ENCODE results near the gene DDX28. TPM values are rescaled to one million over a fixed set of nuclear protein-coding genes. Genes with fewer than 3 reads are reported as not detected.
A peak's percentile ranks its signal among the peaks of the same experiment; 100 is the strongest.

The DDX28 gene
- total and polyA plus RNA-seq, 10 of the 15 experiments (the other 5 are each of a cell fraction or from before 2014, with no cell fraction given), result 3.6 to 40.4 (median 20.0) TPM

DNA sequence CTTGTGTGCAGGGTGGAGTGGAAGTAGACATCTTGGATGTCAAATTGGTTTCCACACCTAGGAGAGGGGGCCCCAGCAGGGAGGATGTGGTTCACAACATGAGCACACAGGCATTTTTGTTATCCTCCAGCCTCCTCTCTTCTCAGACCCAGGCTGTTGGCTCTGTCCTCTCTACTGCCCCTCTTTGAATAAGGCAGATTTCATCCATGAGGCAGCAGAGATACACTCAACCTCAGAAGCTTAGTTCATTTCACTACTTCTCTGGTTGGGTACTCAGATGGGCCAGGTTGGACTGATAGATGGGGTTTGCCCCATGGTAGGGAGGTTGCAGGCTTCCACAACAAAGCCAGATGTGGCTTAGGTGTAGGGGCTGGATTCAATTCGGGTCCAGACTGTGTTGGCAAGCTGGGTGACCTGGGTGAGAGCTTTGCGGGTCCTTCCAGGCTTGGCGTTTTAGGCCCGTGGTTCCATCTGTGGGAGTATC lies 39.9 kb upstream of the DDX28 start (continued):
- no peak for TF ChIP-seq BCL11A (IDR thresholded peaks at IDR 0.05; ENCODE audit: low read depth, low read length)
- TF ChIP-seq FOXK2 (IDR thresholded peaks at IDR 0.05), result no peak
- TF ChIP-seq, protein P1, sequence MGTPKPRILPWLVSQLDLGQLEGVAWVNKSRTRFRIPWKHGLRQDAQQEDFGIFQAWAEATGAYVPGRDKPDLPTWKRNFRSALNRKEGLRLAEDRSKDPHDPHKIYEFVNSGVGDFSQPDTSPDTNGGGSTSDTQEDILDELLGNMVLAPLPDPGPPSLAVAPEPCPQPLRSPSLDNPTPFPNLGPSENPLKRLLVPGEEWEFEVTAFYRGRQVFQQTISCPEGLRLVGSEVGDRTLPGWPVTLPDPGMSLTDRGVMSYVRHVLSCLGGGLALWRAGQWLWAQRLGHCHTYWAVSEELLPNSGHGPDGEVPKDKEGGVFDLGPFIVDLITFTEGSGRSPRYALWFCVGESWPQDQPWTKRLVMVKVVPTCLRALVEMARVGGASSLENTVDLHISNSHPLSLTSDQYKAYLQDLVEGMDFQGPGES (IDR thresholded peaks at IDR 0.05), result no peak
- TF ChIP-seq CHD1 (IDR thresholded peaks at IDR 0.05; ENCODE audit: low read depth, low read length), result no peak
- TF ChIP-seq, protein P2, sequence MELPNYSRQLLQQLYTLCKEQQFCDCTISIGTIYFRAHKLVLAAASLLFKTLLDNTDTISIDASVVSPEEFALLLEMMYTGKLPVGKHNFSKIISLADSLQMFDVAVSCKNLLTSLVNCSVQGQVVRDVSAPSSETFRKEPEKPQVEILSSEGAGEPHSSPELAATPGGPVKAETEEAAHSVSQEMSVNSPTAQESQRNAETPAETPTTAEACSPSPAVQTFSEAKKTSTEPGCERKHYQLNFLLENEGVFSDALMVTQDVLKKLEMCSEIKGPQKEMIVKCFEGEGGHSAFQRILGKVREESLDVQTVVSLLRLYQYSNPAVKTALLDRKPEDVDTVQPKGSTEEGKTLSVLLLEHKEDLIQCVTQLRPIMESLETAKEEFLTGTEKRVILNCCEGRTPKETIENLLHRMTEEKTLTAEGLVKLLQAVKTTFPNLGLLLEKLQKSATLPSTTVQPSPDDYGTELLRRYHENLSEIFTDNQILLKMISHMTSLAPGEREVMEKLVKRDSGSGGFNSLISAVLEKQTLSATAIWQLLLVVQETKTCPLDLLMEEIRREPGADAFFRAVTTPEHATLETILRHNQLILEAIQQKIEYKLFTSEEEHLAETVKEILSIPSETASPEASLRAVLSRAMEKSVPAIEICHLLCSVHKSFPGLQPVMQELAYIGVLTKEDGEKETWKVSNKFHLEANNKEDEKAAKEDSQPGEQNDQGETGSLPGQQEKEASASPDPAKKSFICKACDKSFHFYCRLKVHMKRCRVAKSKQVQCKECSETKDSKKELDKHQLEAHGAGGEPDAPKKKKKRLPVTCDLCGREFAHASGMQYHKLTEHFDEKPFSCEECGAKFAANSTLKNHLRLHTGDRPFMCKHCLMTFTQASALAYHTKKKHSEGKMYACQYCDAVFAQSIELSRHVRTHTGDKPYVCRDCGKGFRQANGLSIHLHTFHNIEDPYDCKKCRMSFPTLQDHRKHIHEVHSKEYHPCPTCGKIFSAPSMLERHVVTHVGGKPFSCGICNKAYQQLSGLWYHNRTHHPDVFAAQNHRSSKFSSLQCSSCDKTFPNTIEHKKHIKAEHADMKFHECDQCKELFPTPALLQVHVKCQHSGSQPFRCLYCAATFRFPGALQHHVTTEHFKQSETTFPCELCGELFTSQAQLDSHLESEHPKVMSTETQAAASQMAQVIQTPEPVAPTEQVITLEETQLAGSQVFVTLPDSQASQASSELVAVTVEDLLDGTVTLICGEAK (IDR thresholded peaks at IDR 0.05; ENCODE audit: borderline replicate concordance), result no peak

DNA sequence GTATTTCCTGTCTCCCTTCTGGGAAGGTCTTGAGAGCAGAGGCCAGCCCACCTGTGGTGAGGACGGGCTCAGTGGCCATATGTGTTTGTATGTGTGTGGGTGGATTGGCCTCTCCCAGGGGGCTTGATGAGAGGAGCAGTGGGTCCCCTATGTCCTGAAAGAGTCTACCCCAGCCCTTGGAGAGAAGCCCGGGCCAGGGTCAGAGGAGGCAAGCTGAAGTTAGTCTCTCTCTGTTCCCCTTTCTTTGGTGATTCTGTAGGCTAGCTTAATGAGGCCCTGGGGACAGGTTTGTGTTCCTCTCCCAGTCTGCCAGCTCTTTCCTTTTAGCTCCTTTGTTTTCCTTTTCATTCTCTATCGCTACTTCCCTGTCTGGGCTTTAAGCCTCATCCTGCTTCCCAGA lies 38.4 kb upstream of the DDX28 start:
- H3K27ac ChIP-seq (ENCODE audit: control insufficient read depth, insufficient read depth), result no peak overlapping the region
- H2AFZ ChIP-seq (ENCODE audit: control insufficient read depth, low read depth, low read length), result no peak overlapping the region
- POLR2A ChIA-PET, result interaction anchor here (0.9 to 1.3 kb wide), 4 partner anchors 9 to 19 kb away, joined by 3 read pairs; no protein-coding TSS in a partner anchor
- no peak overlapping the region for H3K4me3 ChIP-seq
- 25% methylated on average over 2 of the region's 3 CpGs for WGBS (ENCODE audit: insufficient coverage, insufficient replicate concordance, low lambda C conversion rate, missing lambda C conversion rate)
- intact Hi-C loops (cut with micrococcal nuclease; ENCODE audit: unreplicated experiment), result no loop called here
- H3K36me3 ChIP-seq (ENCODE audit: control insufficient read depth in 2 of 2, insufficient read depth in 2 of 2, low read length in 1 of 2), result peaks cover 7 to 13% of the 10 kb centered on the region in 2 experiments; a peak in 3 of 4 replicates
- ATAC-seq (peak; percentile 68), DNase-seq (ENCODE audit: low read depth, low spot score) (no peak), FAIRE-seq (no peak)
- H3K27me3 ChIP-seq (replicated peaks in 1 of 2; ENCODE audit: control insufficient read depth in 2 of 2, insufficient read depth in 2 of 2, low read length in 1 of 2), result no peaks in the 10 kb centered on the region
- no peaks in the 10 kb centered on the region for H4K20me1 ChIP-seq (ENCODE audit: control insufficient read depth, insufficient read depth)
- CTCF ChIA-PET, result interaction anchor here (0.9 to 1.5 kb wide), 8 partner anchors 9 to 245 kb away, joined by 3 to 7 read pairs (median 5); no protein-coding TSS in a partner anchor
- BruUV-seq (replicated peaks), result no TSS peak
- H3K9me3 ChIP-seq (replicated peaks; ENCODE audit: control insufficient read depth, insufficient read depth, low read length), result no peaks in the 10 kb centered on the region
- H3K9ac ChIP-seq (ENCODE audit: control insufficient read depth, insufficient read depth, low read length), result no peak overlapping the region
- no peaks in the 10 kb centered on the region for H3K4me1 ChIP-seq (ENCODE audit: control insufficient read depth, insufficient read depth, low read length)
- H3K79me2 ChIP-seq (ENCODE audit: control insufficient read depth, insufficient read depth, low read length), result no peaks in the 10 kb centered on the region
- SMC1A ChIA-PET (ENCODE audit: uncharacterized antibody, unreplicated experiment), result interaction anchor here (0.6 to 2.2 kb wide), 7 partner anchors 10 to 167 kb away, joined by 3 to 8 read pairs (median 3); partner anchors contain the start of genes DDX28, DPEP2 and DUS2
- H3K4me2 ChIP-seq (ENCODE audit: control insufficient read depth, insufficient read depth), result no peak overlapping the region
- TF ChIP-seq MTA2 (IDR thresholded peaks at IDR 0.05; ENCODE audit: low read depth) (peak; percentile 25; the same call in 1 of the 2 replicates), FOS (IDR thresholded peaks at IDR 0.05; ENCODE audit: borderline replicate concordance, extremely low read depth, insufficient read length) (no peak), SPI1 (IDR thresholded peaks at IDR 0.05; ENCODE audit: borderline replicate concordance, insufficient read depth, low read depth, low read length) (peak; percentile 78; the same call in 1 of the 2 replicates), MEF2B (IDR thresholded peaks at IDR 0.05; ENCODE audit: partially characterized antibody, poor library complexity, severe bottlenecking) (peak; percentile 85), IKZF1 (conservative IDR thresholded peaks at IDR 0.05) (peak; percentile 37; the same call in 1 of the 2 replicates), IKZF2 (IDR thresholded peaks at IDR 0.05) (peak; percentile 17 to 35; a peak in 1 of 4 replicates), STAT3 (IDR thresholded peaks at IDR 0.05; ENCODE audit: low read depth, low read length) (no peak)
- TF ChIP-seq, protein P3, sequence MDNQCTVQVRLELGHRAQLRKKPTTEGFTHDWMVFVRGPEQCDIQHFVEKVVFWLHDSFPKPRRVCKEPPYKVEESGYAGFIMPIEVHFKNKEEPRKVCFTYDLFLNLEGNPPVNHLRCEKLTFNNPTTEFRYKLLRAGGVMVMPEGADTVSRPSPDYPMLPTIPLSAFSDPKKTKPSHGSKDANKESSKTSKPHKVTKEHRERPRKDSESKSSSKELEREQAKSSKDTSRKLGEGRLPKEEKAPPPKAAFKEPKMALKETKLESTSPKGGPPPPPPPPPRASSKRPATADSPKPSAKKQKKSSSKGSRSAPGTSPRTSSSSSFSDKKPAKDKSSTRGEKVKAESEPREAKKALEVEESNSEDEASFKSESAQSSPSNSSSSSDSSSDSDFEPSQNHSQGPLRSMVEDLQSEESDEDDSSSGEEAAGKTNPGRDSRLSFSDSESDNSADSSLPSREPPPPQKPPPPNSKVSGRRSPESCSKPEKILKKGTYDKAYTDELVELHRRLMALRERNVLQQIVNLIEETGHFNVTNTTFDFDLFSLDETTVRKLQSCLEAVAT (IDR thresholded peaks at IDR 0.05), result no peak
- in situ Hi-C loops (cut with MboI), result no loop called here
- RAD21 ChIA-PET (ENCODE audit: unreplicated experiment), result interaction anchor here (0.7 to 2.4 kb wide), 7 partner anchors 9 to 177 kb away, joined by 3 to 16 read pairs (median 5); partner anchors contain the start of gene NFATC3

Measured in GM12878 (cell line).